Suppressor macrophage treated with lipopolysaccharide for 4 hours (primary cell): ENCODE results near the gene MYOZ3.

Experiments used
- DNase-seq: peaks from one replicate; pipeline ENCODE4 v3.0.0-alpha.2; 2020

The MYOZ3 gene

GRCh38 chr5:150659360-150660107, 1.5 kb upstream of the MYOZ3 start:
- no peak for DNase-seq

- no peak for DNase-seq
These were observed 781 bp upstream of the MYOZ3 start for GRCh38 chr5:150660108-150660831.

DNA sequence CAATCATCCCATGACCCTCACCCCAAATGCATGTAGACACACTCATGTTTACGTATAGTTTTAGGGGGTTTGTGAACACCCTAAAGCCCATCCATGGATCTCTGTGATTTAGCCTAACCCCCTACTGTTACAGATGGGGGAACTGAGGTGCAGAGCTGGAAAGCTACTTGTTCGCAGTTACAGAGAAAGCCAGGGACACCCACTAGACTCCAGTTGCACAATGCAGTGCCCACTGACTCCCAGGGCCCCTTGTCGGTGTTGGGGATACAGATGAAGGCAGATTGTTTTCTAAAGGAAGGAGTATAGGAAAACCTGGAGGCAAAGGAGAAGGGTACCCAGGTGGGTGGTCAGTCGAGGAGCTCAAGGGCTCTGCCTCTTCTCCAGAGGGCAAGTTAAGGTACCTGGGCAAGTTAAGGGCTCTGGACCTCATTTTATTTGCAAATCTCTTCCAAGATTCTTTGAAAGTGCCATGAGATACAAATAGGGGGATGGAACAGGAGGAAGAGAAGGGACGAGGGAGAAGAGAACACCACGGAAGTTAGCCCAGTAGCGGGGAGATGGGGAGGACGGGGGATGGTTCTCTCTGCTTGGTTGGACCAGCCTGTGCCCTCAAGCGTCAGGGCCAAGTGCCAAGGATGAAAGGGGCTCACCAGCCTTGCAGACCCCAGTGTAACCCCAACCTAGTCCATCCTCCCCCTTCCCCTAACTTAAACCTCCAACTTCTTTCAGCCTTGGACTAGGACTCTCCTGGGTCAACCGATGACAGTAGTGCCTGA, 958 bp downstream of the MYOZ3 start:
- DNase-seq = no peak

DNA sequence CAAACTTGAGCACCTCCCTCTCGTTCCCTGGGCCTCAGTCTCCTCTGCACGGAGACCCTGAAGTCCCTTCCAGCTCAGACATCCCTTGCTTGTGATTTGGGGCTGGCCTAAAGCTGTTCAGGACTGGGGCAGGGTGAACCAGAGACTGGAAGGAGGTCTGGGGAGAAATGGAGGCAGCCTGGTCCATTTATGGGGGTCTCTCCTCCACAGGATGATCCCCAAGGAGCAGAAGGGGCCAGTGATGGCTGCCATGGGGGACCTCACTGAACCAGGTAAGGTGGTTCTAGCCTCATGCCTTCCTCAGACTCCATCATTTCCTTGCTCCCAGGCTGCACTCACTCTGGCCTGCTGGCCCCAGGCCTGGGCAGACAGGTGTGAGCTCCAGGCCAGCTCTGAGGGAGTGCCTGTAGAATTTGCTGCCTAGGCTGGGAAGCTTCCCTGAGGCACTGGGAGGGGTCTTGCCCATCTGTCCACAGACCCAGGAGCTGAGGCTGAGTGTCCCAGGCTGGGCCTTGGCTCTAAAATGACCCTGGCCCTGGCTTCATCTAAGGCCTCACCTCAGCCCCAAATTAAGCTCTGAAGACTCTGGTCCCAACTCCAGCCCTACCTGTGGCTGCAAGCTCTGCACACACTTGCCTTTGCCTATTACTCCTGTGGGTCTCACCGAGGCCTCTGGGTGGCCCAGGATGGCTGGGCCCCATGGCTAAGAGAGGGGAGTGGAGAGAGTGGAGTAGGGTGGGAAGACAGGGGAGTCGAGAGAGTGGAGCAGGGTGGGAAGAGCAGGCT, 1.9 kb downstream of the MYOZ3 start:
- no peak for DNase-seq

DNA sequence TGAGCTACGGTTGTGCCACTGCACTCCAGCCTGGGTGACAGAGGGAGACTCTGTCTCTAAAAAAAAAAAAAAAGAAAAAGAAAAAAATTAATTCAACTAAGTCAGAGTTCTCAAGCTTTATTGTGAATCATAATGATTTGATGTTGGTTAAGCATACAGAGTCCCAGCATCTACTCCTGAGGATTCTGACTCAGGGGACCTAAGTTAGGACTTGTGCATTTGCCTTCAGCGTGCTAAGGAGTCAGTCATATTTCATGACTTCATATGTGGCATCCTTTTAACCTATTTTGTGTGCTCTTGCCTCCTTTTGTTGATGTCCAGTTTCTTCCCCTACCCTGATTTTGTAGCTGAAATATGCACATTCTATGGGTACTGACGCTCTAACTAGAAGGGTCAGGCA, 2.9 kb downstream of the MYOZ3 start:
- no peak for DNase-seq

DNA sequence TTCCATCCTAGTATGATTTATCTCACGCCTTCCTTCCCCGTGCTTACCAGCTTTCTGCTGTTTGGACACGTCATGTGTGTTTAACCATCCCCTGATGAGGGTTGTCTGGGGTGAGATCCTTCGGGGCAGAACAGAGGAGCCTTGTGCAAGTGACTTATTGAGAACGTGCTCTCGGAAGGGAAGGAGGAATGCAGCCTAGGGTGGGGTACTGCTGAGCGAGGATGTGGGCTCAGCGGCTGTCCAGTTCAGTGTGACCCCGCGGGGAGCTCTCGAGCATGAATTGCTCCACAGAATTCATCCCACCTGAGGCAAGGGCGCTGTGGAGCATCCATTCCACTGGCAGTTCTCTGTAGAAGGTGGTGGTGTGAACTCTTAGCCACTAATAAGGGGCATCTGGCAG, 4.0 kb downstream of the MYOZ3 start:
- no peak for DNase-seq

DNA sequence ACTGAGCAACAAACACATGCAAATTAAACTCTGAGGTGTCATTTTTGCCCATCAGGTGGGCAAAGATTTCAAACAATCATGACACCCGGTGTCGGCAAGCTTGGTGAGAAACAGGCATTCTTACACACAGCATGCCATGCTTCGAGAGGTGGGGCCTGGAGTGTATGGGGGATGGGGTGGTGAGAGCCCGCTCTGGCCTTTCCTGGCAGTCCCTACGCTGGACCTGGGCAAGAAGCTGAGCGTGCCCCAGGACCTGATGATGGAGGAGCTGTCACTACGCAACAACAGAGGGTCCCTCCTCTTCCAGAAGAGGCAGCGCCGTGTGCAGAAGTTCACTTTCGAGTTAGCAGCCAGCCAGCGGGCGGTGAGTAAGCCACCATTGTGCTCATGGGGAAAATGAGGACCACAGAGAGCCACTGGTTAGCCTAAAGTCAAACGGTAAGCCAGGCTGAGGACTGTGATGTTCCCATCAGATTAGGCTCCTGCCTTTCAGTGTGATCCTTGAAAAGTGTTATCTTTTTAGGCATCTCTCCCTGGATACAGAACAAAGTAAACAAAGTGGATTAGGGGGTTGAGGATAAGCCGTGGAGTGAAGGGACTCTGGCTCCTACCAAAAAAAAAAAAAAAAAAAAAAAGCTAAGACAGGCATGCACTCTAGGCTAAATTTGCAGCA, 9.4 kb downstream of the MYOZ3 start:
- DNase-seq = no peak

DNA sequence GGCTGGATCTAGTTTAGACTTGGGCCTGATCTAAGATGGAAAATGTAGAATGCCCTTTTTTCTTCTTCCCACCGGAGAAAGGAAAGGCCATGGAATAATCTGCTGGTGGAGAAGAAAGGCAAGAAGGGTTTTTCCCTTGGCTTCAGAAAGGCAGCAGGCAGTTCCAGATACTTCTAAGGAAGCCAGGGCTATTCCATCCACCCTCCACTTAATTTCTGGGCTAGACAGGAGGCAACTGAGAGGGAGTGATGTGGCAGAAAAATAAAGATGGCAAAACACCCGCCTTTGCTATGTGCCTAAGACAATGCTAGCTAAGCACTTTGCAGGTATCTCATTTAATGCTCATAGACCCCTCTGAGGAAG, 9.9 kb downstream of the MYOZ3 start:
- DNase-seq = no peak

DNA sequence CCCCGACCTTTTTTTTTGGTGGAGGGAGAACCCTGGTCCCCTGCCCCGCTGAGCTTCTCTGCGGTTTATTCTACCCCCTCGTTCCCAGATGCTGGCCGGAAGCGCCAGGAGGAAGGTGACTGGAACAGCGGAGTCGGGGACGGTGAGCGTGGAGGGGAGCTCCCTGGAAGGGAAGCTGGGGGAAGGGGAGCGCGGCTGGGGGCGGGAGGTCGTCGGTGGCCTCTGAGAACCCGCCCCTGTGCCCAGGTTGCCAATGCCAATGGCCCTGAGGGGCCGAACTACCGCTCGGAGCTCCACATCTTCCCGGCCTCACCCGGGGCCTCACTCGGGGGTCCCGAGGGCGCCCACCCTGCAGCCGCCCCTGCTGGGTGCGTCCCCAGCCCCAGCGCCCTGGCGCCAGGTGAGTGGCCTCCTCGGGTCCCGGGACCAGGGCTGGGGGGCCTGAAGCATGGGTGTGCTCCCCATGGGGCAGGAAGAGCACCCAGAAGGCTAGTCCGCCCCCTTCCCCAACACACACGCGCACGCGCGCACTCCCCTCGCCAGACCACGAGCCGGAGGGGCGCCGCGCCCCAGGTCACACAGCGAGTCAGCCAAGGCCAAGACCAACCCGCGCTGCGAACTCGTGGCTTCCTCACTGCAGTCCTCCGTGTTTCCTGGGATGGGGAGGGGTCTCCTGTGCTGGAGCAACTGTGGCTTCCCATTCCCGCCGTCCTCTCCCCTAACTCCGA, 10.6 kb downstream of the MYOZ3 start:
- no peak for DNase-seq

GRCh38 chr5:150672237-150672883, 11.3 kb downstream of the MYOZ3 start:
- peak; percentile 18 for DNase-seq

GRCh38 chr5:150672884-150673275, 11.8 kb downstream of the MYOZ3 start:
- DNase-seq = no peak

DNA sequence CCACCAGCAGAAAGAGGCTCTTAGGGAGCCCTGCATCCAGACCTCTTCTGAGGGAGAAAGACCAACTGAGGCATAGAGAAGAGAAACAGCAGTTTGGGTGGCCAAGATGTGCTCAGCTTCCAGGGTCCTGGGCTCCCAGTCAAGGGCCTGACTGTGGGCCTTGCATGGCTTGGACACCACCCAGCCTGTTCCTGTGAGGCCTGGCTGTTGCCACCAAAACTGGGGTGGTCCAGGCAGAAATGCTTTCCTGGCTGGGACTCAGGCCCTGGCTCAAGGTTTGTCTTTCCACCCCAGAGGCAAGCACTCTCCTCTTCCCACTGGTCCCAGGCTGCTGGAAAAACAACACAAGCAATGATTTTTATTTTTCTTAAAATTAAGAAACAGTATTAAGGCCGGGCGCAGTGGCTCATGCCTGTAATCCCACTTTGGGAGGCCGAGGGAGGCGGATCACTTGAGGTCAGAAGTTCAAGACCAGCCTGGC, 13.3 kb downstream of the MYOZ3 start:
- no peak for DNase-seq

GRCh38 chr5:150675069-150675468, 14.0 kb downstream of the MYOZ3 start:
- DNase-seq = peak; percentile 60

DNA sequence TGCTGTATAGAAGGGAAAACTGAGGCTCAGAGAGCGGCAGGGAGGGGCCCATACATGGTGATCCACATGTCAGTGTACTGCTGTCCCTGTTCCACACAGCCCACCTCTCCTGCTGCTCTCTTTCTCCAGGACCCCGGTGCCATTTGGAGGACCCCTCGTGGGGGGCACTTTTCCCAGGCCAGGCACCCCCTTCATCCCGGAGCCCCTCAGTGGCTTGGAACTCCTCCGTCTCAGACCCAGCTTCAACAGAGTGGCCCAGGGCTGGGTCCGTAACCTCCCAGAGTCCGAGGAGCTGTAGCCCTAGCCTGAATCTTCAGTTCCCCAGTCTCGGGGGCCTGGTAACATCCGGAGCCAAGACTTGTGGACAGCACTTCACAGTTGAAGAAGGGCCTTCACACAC, 15.5 kb downstream of the MYOZ3 start:
- DNase-seq = no peak

- DNase-seq = no peak
These were observed 28.1 kb downstream of the MYOZ3 start for GRCh38 chr5:150689120-150689519.

- DNase-seq = no peak
These were observed 29.7 kb downstream of the MYOZ3 start for GRCh38 chr5:150690760-150691159.

- DNase-seq = no peak
These were observed 31.2 kb downstream of the MYOZ3 start for GRCh38 chr5:150692276-150692675.

DNA sequence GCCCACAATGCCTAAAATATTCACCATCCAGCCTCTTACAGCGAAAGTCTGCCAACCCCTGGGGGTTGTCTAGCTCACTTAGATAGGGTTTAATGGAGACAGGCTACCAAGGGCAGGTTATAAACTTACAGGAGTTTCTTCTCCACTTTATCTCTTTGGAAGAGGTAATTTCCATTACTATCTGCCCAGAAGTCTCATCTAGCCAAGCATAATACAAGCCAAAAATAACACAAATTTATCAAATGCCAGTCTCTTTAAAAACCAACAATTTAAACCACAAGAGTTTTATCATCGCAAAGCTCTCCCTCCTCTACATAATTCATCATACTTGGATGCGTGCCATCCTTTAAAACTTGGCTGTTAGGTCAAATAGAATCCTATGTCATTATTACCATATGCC, 33.6 kb downstream of the MYOZ3 start:
- DNase-seq = no peak

DNA sequence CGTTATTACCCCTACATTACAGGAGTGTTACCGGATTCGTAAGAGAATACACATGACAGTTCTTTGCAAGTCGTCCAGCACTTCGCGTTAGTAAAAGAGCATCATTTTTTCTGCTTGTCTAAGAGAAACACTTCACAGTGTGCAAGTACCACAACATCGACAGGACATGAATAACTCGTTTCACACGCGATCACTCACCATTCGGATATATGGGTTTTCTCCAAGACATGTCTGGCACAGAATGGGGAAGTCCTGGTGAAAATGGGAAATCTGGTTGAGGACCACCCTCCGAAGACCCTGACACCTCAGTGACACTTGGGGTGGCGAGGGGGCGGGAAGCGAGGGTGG, 39.2 kb downstream of the MYOZ3 start:
- no peak for DNase-seq

- peak; percentile 94 for DNase-seq
These were observed 39.7 kb downstream of the MYOZ3 start, which contains the start of gene RBM22 for GRCh38 chr5:150700594-150701377. RBM22 (minus strand) TSS chr5:150701062; CDS start chr5:150700985, 77 bp downstream.
